RPMI8226 (cell line): ENCODE data around the gene CRADD.
"Not testable (repeated sequence)": the region's sequence is repeated elsewhere in the genome, so short reads cannot be mapped to it uniquely, and the experiment has no call there.

Experiments
- DNase-seq: peaks from one replicate; pipeline ENCODE4 v3.0.0-alpha.2; 2015

The CRADD gene

GRCh38 chr12:93883436-93884154 is 206.4 kb downstream of the CRADD start:
- DNase-seq, result no peak

GRCh38 chr12:93884794-93885460 is 207.8 kb downstream of the CRADD start:
- DNase-seq, result no peak

- not testable (repeated sequence) for DNase-seq
Observed at GRCh38 chr12:93885973-93886532, 208.9 kb downstream of the CRADD start.

GRCh38 chr12:93886533-93887511 is 209.6 kb downstream of the CRADD start:
- no peak for DNase-seq

- no peak for DNase-seq
Observed at GRCh38 chr12:93888964-93889363, 211.8 kb downstream of the CRADD start.

GRCh38 chr12:93889516-93890212 is 212.5 kb downstream of the CRADD start:
- no peak for DNase-seq

GRCh38 chr12:93892423-93893268 is 215.5 kb downstream of the CRADD start:
- no peak for DNase-seq

GRCh38 chr12:93894391-93895088 is 217.4 kb downstream of the CRADD start:
- no peak for DNase-seq

GRCh38 chr12:93895089-93895445 is 217.9 kb downstream of the CRADD start:
- DNase-seq, result no peak

GRCh38 chr12:93896427-93896826 is 219.3 kb downstream of the CRADD start:
- DNase-seq, result no peak

GRCh38 chr12:93896952-93897351 is 219.8 kb downstream of the CRADD start:
- DNase-seq, result no peak

GRCh38 chr12:93901739-93902138 is 224.6 kb downstream of the CRADD start:
- no peak for DNase-seq

- no peak for DNase-seq
Observed at GRCh38 chr12:93902192-93902591, 225.0 kb downstream of the CRADD start.

GRCh38 chr12:93902736-93903562 is 225.8 kb downstream of the CRADD start:
- no peak for DNase-seq

- no peak for DNase-seq
Observed at GRCh38 chr12:93904124-93904523, 226.9 kb downstream of the CRADD start.

GRCh38 chr12:93908264-93908663 is 231.1 kb downstream of the CRADD start:
- no peak for DNase-seq

GRCh38 chr12:93908846-93909567 is 231.8 kb downstream of the CRADD start:
- DNase-seq, result no peak

- no peak for DNase-seq
Observed at GRCh38 chr12:93911396-93911795, 234.2 kb downstream of the CRADD start.

GRCh38 chr12:93912086-93912733 is 235.0 kb downstream of the CRADD start:
- no peak for DNase-seq
